ENCODE data around the gene GPR155.

The GPR155 gene

GRCh38 chr2:174482854-174483253 lies 4.0 kb downstream of the GPR155 start:
- H3K4me1 Mint-ChIP-seq (ENCODE audit: low read depth) = peaks cover 29% of the 10 kb centered on the region
- no peaks in the 10 kb centered on the region for H3K27me3 Mint-ChIP-seq
- no peak overlapping the region for H3K27ac Mint-ChIP-seq
- H3K9me3 Mint-ChIP-seq = no peaks in the 10 kb centered on the region
- H3K4me3 Mint-ChIP-seq = no peak overlapping the region
- peaks cover 32% of the 10 kb centered on the region for H3K36me3 Mint-ChIP-seq (ENCODE audit: low read depth)

GRCh38 chr2:174477759-174478158 lies 9.1 kb downstream of the GPR155 start:
- no peak overlapping the region for H3K27ac Mint-ChIP-seq
- peaks cover 9% of the 10 kb centered on the region for H3K4me1 Mint-ChIP-seq (ENCODE audit: low read depth)
- H3K36me3 Mint-ChIP-seq (ENCODE audit: low read depth) = peaks cover 32% of the 10 kb centered on the region
- H3K27me3 Mint-ChIP-seq = no peaks in the 10 kb centered on the region
- no peak overlapping the region for H3K4me3 Mint-ChIP-seq
- H3K9me3 Mint-ChIP-seq = no peaks in the 10 kb centered on the region

- Mint-ChIP-seq H3K4me1 (ENCODE audit: low read depth) (peaks cover 9% of the 10 kb centered on the region), H3K27ac (no peak overlapping the region), H3K4me3 (no peak overlapping the region), H3K36me3 (ENCODE audit: low read depth) (peaks cover 9% of the 10 kb centered on the region), H3K27me3 (no peaks in the 10 kb centered on the region), H3K9me3 (no peaks in the 10 kb centered on the region)
Measured at GRCh38 chr2:174473796-174474195, 13.0 kb downstream of the GPR155 start.

GRCh38 chr2:174465327-174465726 lies 21.5 kb downstream of the GPR155 start:
- H3K27ac Mint-ChIP-seq = no peak overlapping the region
- H3K4me3 Mint-ChIP-seq = no peak overlapping the region
- no peaks in the 10 kb centered on the region for H3K4me1 Mint-ChIP-seq (ENCODE audit: low read depth)
- no peaks in the 10 kb centered on the region for H3K27me3 Mint-ChIP-seq
- H3K36me3 Mint-ChIP-seq (ENCODE audit: low read depth) = peaks cover 9% of the 10 kb centered on the region
- H3K9me3 Mint-ChIP-seq = no peaks in the 10 kb centered on the region

GRCh38 chr2:174461221-174461620 lies 25.6 kb downstream of the GPR155 start:
- no peaks in the 10 kb centered on the region for H3K27me3 Mint-ChIP-seq
- no peak overlapping the region for H3K4me3 Mint-ChIP-seq
- H3K9me3 Mint-ChIP-seq = no peaks in the 10 kb centered on the region
- peaks cover 5% of the 10 kb centered on the region for H3K36me3 Mint-ChIP-seq (ENCODE audit: low read depth)
- no peak overlapping the region for H3K27ac Mint-ChIP-seq
- H3K4me1 Mint-ChIP-seq (ENCODE audit: low read depth) = no peaks in the 10 kb centered on the region

GRCh38 chr2:174454566-174454965 lies 32.3 kb downstream of the GPR155 start:
- no peak overlapping the region for H3K27ac Mint-ChIP-seq
- H3K36me3 Mint-ChIP-seq (ENCODE audit: low read depth) = peaks cover 16% of the 10 kb centered on the region
- peaks cover 11% of the 10 kb centered on the region for H3K4me1 Mint-ChIP-seq (ENCODE audit: low read depth)
- H3K9me3 Mint-ChIP-seq = no peaks in the 10 kb centered on the region
- H3K4me3 Mint-ChIP-seq = no peak overlapping the region
- no peaks in the 10 kb centered on the region for H3K27me3 Mint-ChIP-seq

GRCh38 chr2:174450021-174450816 lies 36.6 kb downstream of the GPR155 start:
- H3K27me3 Mint-ChIP-seq = no peaks in the 10 kb centered on the region
- H3K27ac Mint-ChIP-seq = no peak overlapping the region
- peaks cover 11% of the 10 kb centered on the region for H3K4me1 Mint-ChIP-seq (ENCODE audit: low read depth)
- no peaks in the 10 kb centered on the region for H3K9me3 Mint-ChIP-seq
- peaks cover 25% of the 10 kb centered on the region for H3K36me3 Mint-ChIP-seq (ENCODE audit: low read depth)
- no peak overlapping the region for H3K4me3 Mint-ChIP-seq

- Mint-ChIP-seq H3K4me3 (no peak overlapping the region), H3K4me1 (ENCODE audit: low read depth) (peaks cover 11% of the 10 kb centered on the region), H3K36me3 (ENCODE audit: low read depth) (peaks cover 28% of the 10 kb centered on the region), H3K9me3 (no peaks in the 10 kb centered on the region), H3K27ac (no peak overlapping the region), H3K27me3 (no peaks in the 10 kb centered on the region)
Measured at GRCh38 chr2:174449033-174449432, 37.8 kb downstream of the GPR155 start.

- Mint-ChIP-seq H3K27ac (no peak overlapping the region), H3K27me3 (no peaks in the 10 kb centered on the region), H3K4me1 (ENCODE audit: low read depth) (peaks cover 11% of the 10 kb centered on the region), H3K36me3 (ENCODE audit: low read depth) (peaks cover 22% of the 10 kb centered on the region), H3K9me3 (no peaks in the 10 kb centered on the region), H3K4me3 (no peak overlapping the region)
Measured at GRCh38 chr2:174446531-174446930, 40.3 kb downstream of the GPR155 start.

- H3K4me1 Mint-ChIP-seq (ENCODE audit: low read depth) = peaks cover 5% of the 10 kb centered on the region
- no peaks in the 10 kb centered on the region for H3K27me3 Mint-ChIP-seq
- peaks cover 22% of the 10 kb centered on the region for H3K36me3 Mint-ChIP-seq (ENCODE audit: low read depth)
- H3K4me3 Mint-ChIP-seq = no peak overlapping the region
- no peaks in the 10 kb centered on the region for H3K9me3 Mint-ChIP-seq
- H3K27ac Mint-ChIP-seq = no peak overlapping the region
Measured at GRCh38 chr2:174445248-174445647, 41.6 kb downstream of the GPR155 start.

GRCh38 chr2:174444761-174445160 lies 42.1 kb downstream of the GPR155 start:
- H3K4me1 Mint-ChIP-seq (ENCODE audit: low read depth) = peaks cover under 1% of the 10 kb centered on the region
- no peaks in the 10 kb centered on the region for H3K9me3 Mint-ChIP-seq
- H3K27ac Mint-ChIP-seq = no peak overlapping the region
- H3K36me3 Mint-ChIP-seq (ENCODE audit: low read depth) = peaks cover 22% of the 10 kb centered on the region
- H3K4me3 Mint-ChIP-seq = no peak overlapping the region
- no peaks in the 10 kb centered on the region for H3K27me3 Mint-ChIP-seq

- Mint-ChIP-seq H3K36me3 (ENCODE audit: low read depth) (peaks cover 13% of the 10 kb centered on the region), H3K27me3 (no peaks in the 10 kb centered on the region), H3K9me3 (no peaks in the 10 kb centered on the region), H3K4me3 (no peak overlapping the region), H3K27ac (no peak overlapping the region), H3K4me1 (ENCODE audit: low read depth) (no peaks in the 10 kb centered on the region)
Measured at GRCh38 chr2:174442546-174443510, 44.0 kb downstream of the GPR155 start.

- Mint-ChIP-seq H3K4me1 (ENCODE audit: low read depth) (no peaks in the 10 kb centered on the region), H3K4me3 (no peak overlapping the region), H3K27me3 (no peaks in the 10 kb centered on the region), H3K9me3 (no peaks in the 10 kb centered on the region), H3K36me3 (ENCODE audit: low read depth) (peaks cover 20% of the 10 kb centered on the region), H3K27ac (no peak overlapping the region)
Measured at GRCh38 chr2:174439950-174440349, 46.9 kb downstream of the GPR155 start.

GRCh38 chr2:174439323-174439722 lies 47.5 kb downstream of the GPR155 start:
- H3K9me3 Mint-ChIP-seq = no peaks in the 10 kb centered on the region
- no peaks in the 10 kb centered on the region for H3K27me3 Mint-ChIP-seq
- H3K4me1 Mint-ChIP-seq (ENCODE audit: low read depth) = no peaks in the 10 kb centered on the region
- no peak overlapping the region for H3K27ac Mint-ChIP-seq
- H3K36me3 Mint-ChIP-seq (ENCODE audit: low read depth) = peaks cover 16% of the 10 kb centered on the region
- no peak overlapping the region for H3K4me3 Mint-ChIP-seq

All from stimulated activated naive CD8-positive, alpha-beta T cell treated with anti-CD3 and anti-CD28 coated beads, Interleukin-15, Interleukin-2, amounts not matched to agents 100 ng/mL and 50 ng/mL, for 24 hours (primary cell).